Ovary (tissue), 3 donors: ENCODE measurements around the gene CTU1.

Experiments
- POLR2A ChIP-seq: fragments of 450-650 bp; IDR thresholded peaks from one replicate; pipeline ENCODE4 v1.6.1; 2017; ENCODE audit warnings: antibody characterized with exemption, mild to moderate bottlenecking, moderate library complexity
- TF ChIP-seq, protein P1 (sequence below), 3 donors: fragments of 450-650 bp in 2 of 3; fragments of 200-600 bp in 1 of 3; IDR thresholded peaks; one replicate each; pipeline versions ENCODE4 v1.5.1 to v1.8.0; 2016 to 2022; ENCODE audit warnings: antibody characterized with exemption in 3 of 3, mild to moderate bottlenecking in 1 of 3
- donor health status: DM: no; HTN: no; CAD: no.

DNA sequence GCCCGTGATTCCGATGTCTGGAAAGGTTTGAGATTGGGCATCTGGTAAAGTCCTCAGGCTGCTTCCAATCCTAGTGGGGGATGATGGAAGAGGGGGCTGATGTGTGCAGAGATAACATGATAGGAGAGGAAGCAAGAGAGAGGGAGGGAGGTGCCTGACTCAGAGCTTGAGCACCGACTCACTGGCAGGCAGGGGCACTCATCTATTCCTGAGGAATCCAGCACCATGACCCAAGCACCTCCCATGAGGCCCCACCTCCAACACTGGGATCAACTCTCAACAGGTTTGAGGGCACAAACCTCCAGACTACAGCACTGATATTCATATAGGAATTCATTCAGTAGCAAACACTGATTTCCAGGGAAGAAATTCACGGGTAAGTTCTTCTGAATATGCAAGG, 10.9 kb upstream of the CTU1 start:
- TF ChIP-seq, protein P1, sequence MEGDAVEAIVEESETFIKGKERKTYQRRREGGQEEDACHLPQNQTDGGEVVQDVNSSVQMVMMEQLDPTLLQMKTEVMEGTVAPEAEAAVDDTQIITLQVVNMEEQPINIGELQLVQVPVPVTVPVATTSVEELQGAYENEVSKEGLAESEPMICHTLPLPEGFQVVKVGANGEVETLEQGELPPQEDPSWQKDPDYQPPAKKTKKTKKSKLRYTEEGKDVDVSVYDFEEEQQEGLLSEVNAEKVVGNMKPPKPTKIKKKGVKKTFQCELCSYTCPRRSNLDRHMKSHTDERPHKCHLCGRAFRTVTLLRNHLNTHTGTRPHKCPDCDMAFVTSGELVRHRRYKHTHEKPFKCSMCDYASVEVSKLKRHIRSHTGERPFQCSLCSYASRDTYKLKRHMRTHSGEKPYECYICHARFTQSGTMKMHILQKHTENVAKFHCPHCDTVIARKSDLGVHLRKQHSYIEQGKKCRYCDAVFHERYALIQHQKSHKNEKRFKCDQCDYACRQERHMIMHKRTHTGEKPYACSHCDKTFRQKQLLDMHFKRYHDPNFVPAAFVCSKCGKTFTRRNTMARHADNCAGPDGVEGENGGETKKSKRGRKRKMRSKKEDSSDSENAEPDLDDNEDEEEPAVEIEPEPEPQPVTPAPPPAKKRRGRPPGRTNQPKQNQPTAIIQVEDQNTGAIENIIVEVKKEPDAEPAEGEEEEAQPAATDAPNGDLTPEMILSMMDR (IDR thresholded peaks at IDR 0.05), result no peak
- no peak for TF ChIP-seq POLR2A
